GM08714 (cell line): Measurements from ENCODE around the gene MTHFD1.

Experiments
- H3K4me3 ChIP-seq: fragments of 200-500 bp; sonication (Bioruptor generic); 2 replicates; pipeline ENCODE4 v1.5.1; 2014; ENCODE audit warnings: mild to moderate bottlenecking, low read length, inconsistent platforms
- ZNF274 ChIP-seq: IDR thresholded peaks from 2 replicates; pipeline ENCODE4 v1.6.1; 2012; ENCODE audit warnings: mild to moderate bottlenecking, low read depth, low read length

The MTHFD1 gene

DNA sequence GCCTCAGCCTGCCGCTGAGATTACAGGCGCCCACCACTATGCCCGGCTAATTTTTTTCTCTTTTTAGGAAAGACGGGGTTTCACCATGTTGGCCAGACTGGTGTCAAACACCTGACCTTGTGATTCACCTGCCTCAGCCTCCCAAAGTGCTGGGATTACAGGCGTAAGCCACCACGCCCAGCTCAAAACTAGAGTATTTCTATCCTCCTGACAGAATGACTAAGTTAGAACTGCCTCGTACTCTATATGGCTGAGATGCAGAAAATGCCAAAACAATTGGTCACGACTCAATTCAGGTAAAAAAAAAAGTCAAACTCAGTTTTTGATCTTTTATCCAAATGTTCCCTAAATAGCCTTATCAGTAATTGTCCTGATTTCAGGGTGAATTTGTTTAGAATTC is 88.3 kb downstream of the MTHFD1 start:
- no peak for TF ChIP-seq ZNF274
- H3K4me3 ChIP-seq: no peak overlapping the region

DNA sequence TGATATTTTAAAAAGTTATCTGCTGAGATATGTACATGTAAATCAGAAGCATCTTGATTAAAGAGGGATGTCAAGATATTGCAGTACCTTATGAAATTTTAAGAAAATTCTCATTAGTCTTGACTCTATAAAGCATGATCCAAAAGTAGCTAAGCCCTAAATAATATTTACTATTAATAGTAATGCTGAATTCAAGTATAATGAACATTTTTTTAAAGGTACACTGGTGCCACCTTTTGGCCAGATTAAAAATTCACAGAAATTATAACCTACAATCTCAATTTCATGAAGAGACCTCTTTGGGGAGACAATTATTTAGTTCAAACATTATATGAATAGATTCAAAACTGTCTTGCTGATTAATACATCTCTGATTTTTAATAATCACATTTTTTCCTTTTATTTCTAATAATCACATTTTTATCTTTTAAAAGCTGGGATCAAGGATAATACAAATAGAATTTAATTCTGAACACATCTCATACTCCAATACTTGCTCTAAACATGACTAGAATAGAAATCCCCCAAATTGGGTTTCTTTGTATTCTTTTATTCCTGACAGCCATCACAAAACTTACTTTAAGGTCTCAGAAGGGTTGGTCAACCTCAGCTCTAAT is 90.6 kb downstream of the MTHFD1 start:
- TF ChIP-seq ZNF274: no peak
- H3K4me3 ChIP-seq: no peak overlapping the region

DNA sequence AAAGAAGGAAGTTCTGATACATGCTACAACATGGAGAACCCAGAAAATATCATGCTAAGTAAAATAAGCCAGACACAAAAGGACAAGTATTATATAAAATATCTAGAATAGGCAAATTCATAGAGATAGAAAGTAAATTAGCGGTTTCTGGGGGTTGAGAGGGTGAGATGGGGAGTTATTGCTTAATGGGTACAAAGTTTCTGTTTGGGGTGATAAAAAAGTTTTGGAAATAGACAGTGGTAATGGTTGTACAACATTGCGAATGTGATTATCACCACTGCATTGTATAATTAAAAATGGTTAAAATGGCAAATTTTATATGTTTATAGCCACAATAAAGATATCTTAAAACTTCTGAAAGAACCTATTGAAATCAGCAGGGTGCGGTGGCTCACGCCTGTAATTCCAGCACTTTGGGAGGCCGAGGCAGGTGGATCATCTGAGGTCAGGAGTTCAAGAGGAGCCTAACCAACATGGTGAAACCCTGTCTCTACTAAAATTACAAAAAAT is 100.5 kb downstream of the MTHFD1 start:
- no peak for TF ChIP-seq ZNF274
- no peak overlapping the region for H3K4me3 ChIP-seq

DNA sequence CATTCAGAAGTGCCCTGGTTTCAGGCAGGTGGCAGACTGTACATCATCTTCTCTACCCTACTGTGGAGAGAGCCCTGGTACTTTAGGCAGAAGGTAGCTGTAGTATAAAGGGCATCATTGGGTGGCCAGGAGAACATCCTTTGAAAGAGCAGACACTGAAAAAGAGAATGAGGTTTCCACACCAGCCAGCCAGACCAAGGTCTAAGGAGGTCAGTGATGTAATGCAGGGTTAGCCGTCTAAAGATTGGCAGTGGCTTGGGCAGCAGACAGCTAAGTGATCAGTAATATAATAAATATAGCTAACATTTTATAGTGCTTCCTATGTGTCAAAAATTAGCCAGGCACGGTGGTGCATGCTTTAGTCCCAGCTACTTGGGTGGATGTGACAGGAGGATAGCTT is 103.5 kb downstream of the MTHFD1 start:
- H3K4me3 ChIP-seq: no peak overlapping the region
- no peak for TF ChIP-seq ZNF274

DNA sequence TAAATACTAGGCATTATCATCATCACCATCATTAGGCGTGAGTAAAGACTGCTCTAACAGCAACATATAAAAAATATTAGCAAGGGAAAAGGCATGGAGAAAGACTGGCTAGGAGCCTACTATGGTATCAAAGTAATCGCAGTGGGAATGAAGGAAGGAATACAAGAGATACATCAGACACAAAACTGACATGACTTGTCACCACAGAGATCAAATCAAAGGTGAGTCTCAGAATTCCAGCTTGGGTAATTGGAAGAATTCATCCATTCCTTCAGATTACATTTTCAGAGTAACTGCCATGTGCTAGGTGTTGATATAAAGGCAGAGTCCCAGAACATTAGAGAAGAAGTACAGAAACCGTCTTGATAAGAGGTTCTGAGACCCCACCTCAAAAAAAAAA is 105.3 kb downstream of the MTHFD1 start:
- H3K4me3 ChIP-seq: no peak overlapping the region
- TF ChIP-seq ZNF274: no peak

DNA sequence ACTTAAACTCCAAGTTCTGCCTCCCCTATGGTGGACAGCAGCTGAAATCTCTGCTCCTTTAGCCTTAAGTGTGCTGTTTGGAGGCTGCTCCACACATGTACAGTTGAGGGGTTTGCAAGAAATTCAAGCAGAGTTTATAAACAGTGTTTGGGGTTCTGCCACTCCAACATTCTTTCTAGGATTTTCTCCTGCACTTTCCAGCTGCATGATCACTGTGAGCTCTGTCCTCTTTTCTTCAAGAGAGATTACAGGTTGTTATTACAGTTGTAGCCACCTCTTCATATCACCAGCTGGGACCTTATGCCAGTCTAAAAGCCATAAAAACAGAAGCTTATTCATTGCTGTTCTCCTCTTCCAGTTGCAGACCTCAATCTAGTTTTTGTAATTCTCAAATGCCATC is 107.1 kb downstream of the MTHFD1 start:
- TF ChIP-seq ZNF274: no peak
- no peak overlapping the region for H3K4me3 ChIP-seq

DNA sequence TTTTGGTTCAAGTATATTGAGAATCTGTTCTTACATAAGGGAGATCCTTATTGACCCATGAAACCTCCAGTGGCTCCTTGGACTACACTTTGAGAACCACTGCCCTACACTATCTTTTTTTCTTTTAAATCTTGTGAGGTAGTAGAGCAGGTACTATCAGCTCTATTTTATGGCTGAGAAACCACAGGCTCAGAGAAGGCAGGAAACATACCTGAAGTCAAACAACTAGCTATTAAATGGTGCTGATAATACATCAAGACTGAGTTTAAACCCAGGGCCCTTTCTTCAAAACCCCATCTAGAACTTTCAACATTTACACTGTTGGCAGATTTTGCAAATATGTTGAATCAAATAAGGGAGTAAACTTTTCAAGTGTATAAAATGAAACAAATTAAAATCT is 108.6 kb downstream of the MTHFD1 start:
- H3K4me3 ChIP-seq: no peak overlapping the region
- no peak for TF ChIP-seq ZNF274

DNA sequence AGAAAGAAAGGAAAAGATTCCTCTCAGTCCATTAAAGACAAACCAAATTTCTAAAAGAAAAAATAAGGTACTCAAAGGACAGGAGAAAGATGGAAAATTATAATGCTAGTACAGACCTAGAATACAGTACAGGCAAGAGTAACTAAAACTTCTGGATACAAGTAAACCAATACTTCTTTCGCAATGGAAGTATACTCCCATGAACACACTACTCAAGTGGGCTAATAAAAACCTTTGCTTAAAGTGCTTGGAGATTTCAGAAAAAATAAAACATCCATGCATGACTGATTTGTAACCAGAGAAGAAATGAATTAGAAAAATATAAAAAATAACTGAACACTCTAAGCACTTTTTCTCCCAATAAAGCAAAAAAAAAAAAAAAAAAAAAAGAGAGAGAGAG is 111.9 kb downstream of the MTHFD1 start:
- TF ChIP-seq ZNF274: no peak
- no peak overlapping the region for H3K4me3 ChIP-seq

DNA sequence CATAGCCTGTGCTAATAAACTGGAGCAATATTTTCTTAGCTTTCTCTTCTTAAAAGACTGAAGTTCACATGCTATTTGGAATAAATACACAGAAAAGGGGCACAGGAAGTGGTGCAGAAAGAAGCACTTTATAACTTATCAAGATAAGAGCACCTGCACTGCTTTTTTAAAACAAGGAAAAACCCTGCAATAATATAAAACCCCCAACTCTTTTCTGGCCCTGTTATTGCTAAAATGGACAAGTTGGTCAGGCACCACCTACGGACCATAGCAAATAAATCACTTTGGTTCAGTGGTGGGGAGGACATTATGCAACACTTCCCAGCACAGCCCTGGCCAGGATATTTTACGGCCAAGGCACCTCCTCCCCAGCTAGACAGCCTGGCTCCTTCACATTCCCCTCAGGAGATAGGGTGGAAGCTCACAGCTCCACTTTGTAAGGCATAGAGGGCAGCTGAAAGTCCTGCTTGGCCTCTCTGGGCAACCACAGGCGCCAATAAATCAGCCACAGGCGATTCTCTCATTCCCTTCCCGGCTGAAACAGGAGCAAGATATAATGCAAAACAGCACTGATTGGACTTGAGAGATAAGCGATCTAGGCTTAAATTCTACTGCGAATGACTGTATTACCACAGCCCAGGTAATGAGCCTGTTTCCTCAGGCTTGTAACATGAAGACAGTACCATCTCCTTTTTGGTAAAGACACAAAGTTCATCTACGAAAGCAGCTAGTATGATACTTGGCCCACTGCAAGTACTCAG is 113.4 kb downstream of the MTHFD1 start:
- peak overlapping the region; percentile 93 for H3K4me3 ChIP-seq
- no peak for TF ChIP-seq ZNF274

DNA sequence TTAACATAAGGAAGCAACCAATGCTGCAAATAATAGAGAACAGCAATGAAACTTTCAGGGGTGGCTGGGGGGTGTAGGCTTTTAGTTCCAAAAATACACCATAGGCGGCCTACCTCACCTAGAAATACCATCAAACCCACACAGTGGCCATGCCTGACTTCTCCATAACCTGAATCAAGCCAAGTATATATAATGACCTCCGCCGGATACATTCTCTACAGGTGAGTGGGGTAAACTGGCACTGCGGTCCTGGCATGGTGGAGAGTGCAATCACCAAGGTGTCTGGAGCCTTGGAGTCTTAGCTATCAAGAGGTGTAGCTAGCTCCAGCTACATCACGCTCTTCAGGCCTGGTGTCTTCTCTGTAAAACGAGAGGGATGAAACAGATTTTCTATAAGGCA is 114.3 kb downstream of the MTHFD1 start:
- peak overlapping the region; percentile 93 for H3K4me3 ChIP-seq
- TF ChIP-seq ZNF274: no peak

DNA sequence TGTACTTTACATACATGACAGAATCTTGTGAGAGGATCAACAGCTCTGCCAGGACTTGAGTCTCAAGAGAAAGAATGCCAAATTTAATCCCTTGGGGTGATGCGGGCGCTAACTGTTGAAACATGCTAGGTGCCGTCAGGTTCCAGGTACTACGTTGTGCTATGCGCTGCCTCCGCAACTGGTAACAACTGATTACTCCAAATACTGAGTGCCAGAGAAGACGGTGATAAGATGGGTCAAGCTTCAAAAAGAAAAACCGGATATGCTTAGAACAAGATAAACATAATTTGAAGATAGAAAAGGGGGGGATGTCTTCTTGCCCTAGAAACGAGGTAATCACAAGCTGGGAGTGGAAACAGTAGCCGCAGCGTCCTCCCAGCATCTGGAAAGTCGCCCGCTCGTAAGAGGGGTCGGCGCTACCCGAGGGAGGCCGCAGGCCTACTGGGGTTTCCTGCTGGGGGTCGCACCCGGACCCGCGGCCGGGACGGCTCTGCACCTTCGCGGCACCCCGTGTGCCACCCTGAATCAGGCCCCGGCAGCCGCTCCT is 114.8 kb downstream of the MTHFD1 start:
- TF ChIP-seq ZNF274: no peak
- peak overlapping the region; percentile 93 for H3K4me3 ChIP-seq

DNA sequence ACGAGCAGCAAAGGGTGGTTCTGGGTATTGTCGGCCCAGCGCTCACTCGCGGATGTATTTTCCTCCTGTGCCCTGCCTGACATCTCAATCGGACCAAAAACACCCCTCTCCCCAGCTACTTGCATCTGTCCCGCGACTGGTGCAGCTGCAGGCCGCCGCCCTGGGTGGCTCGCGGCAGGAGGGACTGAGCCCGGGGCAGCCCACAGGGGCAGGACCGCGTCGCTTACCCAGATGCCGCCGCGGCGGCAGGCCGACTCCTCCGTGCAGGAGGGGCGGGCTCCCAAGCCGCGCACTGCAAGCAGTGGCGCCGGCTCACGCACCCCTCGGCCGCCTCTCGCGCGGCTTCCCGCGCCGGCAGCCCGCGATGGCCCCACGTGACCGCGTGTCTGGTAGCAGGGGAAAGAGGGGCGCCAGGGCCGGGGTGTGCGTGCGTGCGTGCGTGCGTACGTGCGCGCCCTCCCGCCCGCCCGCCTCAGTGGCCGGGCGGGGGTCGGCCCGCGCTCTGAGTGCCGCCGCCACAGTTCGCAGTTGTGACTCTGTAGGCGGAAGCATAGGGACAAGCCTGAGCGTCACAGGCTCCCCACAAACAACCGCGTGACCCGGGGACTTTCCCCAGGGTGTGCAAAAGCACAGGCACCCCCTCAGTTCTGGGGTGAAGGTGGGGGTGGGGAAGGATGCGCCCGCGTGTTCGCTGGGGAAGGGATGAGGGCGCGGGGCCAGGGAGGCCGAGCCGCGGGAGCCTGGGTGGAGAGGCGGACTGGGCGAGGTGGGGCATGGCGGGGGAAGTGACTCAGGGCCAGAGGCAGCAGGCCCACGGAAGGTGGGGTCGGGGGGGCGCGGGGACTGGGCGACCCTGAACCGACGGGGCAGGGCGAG is 115.5 kb downstream of the MTHFD1 start, which contains the start of gene ZBTB25:
ZBTB25 (minus strand) TSS at position 405 of the 876 bp plus-strand sequence. CDS start 13,305 bp downstream, outside the sequence.
- TF ChIP-seq ZNF274: no peak
- peak within 1 kb of the TSS; percentile 93 for H3K4me3 ChIP-seq

DNA sequence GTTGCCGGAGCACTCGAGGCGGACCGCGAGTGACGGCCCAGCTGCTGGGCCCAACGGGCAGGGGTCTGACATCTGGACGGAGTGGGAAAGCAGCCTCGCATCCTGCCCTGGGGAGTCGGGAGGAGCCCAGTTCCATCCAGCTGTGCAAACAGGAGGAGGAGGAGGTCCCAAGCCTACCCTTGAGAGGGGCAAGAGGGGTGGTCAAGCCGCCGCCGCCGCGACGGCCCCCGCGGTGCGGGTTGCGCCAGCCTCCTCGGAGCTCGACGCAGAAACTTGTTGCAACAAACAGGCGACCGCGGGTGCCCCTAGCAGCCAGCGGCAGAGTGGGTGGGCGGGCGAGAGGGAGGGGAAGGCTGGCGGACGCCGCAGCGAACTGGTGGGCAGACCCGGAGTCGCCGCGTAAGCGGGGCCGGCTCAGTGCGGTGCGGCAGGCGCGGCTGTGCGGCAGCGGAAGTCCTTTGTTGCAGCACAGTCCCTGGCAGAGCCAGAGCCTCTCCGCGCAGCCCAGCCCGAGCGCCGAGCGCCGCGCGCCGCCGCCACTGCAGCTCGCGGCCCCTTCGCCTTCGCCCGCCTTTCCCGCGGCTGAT is 116.2 kb downstream of the MTHFD1 start, which contains the start of gene ZBTB1:
ZBTB1 (plus strand) TSS at position 461 of the 587 bp plus-strand sequence. CDS start 16,735 bp downstream, outside the sequence.
- H3K4me3 ChIP-seq: peak within 1 kb of the TSS; percentile 93

More for the DNA sequence above, 116.2 kb downstream of the MTHFD1 start, which contains the start of gene ZBTB1:
- no peak for TF ChIP-seq ZNF274
